Measurements from ENCODE around the gene IPP.

GRCh38 chr1:45677751-45678245 is 72.7 kb downstream of the IPP start:
- TF ChIP-seq POLR2A (IDR thresholded peaks at IDR 0.05) = no peak
- TF ChIP-seq CTCF (IDR thresholded peaks at IDR 0.05) = no peak
- no peak for TF ChIP-seq POLR2AphosphoS5 (IDR thresholded peaks at IDR 0.05)

Data from gastroesophageal sphincter (tissue), 3 donors.